Measurements from ENCODE around the gene NECTIN1.

NECTIN1 gene

DNA sequence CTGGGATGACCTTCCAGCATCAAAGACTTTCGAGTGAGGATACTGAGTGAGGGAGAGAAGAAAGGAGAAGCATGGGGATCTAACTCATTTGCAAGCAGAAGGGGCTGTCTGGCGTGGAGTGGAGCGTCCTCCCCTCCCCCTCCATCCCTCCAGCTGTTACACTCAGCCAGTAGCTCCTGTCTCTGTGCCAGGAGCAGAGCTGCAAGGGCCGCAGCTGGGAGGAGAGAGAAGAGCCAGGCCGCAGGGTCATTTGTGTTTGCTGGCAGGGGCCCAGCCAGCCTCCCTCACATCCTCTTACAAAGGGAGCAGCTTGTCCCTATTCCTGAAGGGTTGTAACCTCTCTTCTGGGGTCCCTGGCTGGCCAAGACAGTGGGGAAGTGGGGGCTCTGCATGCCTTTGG lies 57.9 kb downstream of the NECTIN1 start:
- DNase-seq (ENCODE audit: low spot score): no peak

DNA sequence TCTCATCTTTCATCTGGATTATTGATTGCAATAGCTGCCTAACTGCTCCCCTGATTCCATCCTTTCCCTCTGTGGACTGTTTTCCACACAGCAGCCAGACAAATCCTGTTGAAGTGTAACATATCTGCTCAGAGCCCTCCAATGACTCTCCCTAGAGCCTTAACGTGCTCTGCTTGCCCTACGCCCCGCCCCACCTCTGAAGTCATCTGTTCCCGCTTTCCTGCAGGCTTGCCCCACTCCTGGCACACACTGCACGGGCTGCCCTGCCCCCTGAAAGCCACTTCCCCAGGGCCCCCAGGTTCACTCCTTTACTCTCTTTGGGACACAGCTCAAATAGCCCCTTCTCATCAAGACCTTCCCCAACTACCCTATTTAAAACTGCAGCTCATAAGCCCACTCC lies 59.5 kb downstream of the NECTIN1 start:
- DNase-seq (ENCODE audit: low spot score): no peak

GRCh38 chr11:119668676-119669075 lies 60.3 kb downstream of the NECTIN1 start:
- no peak for DNase-seq (ENCODE audit: low spot score)

DNA sequence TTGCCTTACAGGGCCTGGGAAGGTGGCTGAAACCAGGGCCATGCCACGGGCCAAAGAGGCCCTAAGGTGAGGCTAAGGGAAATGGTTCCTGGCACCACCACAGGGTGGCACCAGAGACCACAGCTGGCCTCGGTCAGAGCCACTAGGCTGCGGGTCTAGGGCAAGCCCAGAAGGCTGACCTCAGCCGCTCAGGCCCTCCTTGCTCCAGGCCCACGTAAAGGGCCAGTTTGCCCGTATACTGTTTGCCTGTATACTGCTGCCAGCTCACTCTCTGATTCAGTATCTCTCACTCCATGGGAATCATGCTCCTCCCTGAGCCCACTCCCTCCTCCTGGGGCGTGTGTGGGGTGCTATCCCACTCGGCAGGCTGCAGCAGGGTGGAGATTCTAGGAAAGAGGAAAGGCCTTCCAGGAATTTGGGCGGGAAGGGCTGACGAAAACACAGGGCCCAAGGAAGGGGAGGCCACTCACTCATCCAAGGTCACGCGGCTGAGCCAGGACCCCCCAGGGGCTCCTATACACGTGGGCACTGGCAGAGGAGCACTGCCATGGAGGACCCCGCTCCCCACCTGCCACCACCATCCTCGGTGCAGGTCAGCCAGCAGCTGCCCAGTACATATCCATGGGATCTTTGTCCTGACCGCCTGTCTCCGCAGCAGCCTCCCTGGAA lies 62.4 kb downstream of the NECTIN1 start:
- peak; percentile 55 for DNase-seq (ENCODE audit: low spot score)

GRCh38 chr11:119666061-119666460 lies 62.9 kb downstream of the NECTIN1 start:
- no peak for DNase-seq (ENCODE audit: low spot score)

GRCh38 chr11:119664701-119665420 lies 64.1 kb downstream of the NECTIN1 start:
- DNase-seq (ENCODE audit: low spot score): no peak

DNA sequence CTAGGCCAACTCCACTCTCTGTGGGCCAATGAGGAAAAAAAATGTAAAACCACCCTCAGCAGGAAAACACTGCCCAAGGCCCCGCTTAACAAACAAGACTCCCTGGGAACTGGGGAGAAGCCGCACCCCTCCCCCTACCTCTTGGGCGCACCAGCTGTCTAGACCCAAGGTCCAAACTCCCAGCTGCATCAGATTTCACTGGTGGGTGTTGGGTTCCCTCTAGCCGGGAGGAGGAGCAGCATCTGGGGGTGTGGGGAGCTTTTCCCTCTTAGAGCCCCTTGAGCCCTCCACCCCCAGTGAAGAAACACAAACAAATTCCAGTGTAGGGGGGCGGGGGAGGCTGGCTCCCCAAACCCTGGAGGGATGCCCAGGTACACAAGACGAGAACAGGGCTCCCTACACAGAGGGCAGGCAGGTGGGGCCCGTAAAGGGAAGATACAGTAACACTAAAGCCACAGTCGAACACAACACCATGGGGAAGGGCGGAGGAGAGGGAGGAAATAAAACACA lies 64.9 kb downstream of the NECTIN1 start:
- DNase-seq (ENCODE audit: low spot score): no peak

DNA sequence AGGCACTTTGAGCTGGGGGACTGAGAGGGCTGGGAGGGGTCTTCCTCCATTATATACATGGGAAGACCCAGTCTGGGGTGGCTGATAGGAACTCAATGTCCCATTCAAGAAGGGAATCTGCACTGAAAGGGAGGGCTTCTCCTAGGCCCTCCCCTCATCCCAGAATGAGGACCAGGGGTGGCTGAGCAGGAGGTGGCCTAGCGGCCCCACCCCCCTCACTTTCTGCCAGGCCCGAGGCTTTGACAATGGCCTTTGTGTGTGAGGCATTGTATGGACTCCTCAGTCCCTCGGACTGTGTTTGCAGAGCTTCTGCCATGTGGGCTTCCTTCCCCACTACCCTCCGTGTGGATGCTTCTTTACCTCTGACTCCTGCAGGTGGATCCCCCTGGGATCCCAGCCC lies 65.7 kb downstream of the NECTIN1 start:
- DNase-seq (ENCODE audit: low spot score): no peak

DNA sequence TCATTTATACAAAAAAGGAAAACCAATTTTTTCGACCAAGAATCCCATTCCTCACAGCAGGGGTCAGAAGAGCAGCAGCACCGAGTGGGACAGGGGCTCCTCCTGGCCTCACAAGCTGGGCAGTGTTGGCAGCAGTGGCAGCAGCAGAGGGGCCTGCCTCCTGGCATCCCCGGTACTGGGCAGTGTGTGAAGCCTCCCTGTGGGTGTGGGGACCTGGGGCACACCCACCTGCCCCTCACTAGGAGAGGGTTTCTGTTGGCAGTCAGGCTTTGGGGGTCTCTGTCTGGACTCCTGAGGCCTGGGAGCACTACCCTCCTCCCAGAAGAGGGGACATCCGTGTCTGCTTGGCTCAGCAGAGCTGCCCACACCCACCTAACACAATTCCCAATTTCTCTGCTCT lies 67.8 kb downstream of the NECTIN1 start:
- no peak for DNase-seq (ENCODE audit: low spot score)

GRCh38 chr11:119659971-119660723 lies 68.9 kb downstream of the NECTIN1 start:
- DNase-seq (ENCODE audit: low spot score): no peak

DNA sequence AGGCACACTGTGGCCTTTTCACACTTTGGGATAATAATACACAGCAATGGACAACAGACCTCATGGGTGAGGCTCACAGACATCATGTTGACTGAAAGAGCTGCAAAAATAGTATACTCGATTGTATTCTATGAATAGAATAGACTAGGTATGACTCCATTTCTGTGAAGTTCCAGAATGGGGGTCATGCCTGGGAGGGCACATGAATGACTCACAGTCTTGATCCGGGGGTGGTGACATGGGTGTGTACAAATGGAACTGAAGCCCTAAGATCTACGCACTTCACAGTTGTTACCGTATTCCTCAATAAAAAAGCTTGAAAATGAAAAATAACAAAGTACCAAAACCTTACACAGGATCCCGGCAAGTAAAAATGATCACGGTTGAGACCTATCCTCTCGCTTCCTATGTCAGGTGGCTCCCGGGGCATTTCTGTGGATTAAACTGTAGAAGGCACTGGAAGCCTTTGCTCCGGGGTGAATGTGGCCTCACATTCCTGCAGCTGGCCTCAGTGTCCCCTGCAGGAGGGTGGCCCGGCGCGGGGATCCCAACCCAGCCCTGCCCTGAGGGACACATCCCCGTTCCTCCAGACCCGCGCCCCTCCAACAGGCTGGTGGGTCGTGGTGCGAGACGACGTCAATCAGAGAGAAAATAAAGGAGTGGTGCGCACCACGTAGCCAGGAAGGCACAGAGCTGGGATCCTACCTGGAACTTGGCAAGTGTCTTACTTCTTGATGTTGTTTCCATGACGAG lies 75.9 kb downstream of the NECTIN1 start:
- DNase-seq (ENCODE audit: low spot score): peak; percentile 57

- DNase-seq (ENCODE audit: low spot score): no peak
Observed at GRCh38 chr11:119651802-119652584, 77.0 kb downstream of the NECTIN1 start.

DNA sequence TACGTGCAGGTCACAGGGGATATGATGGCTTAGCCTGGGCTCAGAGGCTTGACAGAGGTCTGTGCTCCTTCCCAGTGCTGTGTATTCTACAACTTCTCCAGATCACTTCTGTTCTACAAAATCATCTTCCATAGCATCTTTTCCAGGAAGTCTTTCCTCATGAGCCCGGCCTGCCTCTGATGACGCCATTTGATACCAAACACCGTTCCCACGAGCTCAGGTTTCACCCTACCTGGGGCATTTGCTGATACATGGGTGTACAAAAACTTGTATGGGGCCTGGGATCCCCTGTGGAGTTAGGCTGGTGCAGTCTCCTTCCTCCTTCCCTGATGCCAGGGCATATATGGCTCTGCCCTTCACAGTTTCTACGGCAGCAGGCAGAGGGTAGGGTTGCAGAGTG lies 78.7 kb downstream of the NECTIN1 start:
- DNase-seq (ENCODE audit: low spot score): no peak

DNA sequence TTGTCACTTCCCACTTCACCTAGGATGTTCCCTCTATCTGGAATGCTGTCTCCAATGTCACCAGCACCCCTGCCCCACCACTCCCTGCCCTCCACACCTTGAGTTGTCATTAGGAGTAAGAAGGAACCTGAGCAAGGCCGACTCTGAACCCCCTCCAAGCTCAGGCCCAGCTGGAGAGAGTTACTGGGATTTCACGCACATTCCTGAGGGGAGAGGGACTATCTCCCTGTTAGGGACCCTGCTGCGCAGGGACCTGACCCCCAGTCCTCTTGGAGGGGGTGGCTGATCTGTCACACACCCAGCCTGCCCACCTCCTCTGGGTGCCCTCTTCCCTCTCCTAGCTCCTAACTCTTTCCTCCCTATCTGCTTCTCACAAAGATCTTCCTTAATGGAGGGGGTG lies 81.7 kb downstream of the NECTIN1 start:
- no peak for DNase-seq (ENCODE audit: low spot score)

DNA sequence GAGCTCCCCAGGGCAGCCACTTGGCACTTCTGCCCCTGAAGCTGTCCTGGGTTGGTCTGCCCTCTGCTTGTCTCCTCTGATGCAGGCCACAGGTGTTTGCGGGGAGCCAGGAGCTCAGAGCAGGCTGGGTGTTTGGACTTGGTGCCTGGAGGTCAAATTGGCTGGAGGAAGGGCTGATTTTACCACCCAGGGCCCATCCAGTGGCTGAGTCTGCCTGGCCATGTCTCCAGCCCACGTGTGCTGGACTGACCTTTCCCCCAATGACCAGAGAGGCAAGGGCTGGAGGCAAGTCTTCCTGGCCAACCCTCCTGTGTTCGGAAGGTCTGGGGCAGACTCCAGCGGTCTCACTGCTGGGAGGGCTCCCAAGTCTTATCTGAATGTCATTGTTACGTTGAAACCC lies 84.0 kb downstream of the NECTIN1 start:
- DNase-seq (ENCODE audit: low spot score): no peak

DNA sequence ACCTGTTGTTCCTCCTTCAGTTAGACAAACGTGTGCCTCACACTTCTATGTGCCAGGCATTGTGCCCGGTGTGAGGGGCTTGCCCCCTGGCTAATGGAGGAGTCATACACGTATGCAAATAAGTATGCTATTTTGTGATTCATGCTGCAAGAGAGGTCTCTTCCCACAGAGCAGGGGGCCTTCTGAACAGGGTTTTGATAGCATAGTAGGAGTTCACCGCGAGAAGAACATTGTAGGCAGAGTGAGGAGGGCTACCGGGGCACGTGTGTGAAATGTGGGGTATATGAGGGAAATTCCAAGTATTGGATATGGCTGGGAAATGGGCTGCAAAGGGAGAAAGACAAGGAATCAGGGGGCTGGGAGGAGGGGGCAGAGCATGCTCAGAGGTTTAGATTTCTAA lies 84.5 kb downstream of the NECTIN1 start:
- DNase-seq (ENCODE audit: low spot score): no peak

GRCh38 chr11:119643876-119644225 lies 85.1 kb downstream of the NECTIN1 start:
- DNase-seq (ENCODE audit: low spot score): no peak

- DNase-seq (ENCODE audit: low spot score): no peak
Observed at GRCh38 chr11:119643212-119643875, 85.7 kb downstream of the NECTIN1 start.

GRCh38 chr11:119641983-119642745 lies 86.8 kb downstream of the NECTIN1 start:
- DNase-seq (ENCODE audit: low spot score): no peak

GRCh38 chr11:119640541-119640940 lies 88.5 kb downstream of the NECTIN1 start:
- DNase-seq (ENCODE audit: low spot score): no peak
